HG02981 (cell line): ENCODE data around the gene SECISBP2L.
"Not testable (repeated sequence)": the region's sequence is repeated elsewhere in the genome, so short reads cannot be mapped to it uniquely, and the experiment has no call there.

ENCODE experiments used
- ATAC-seq: cut with Tn5 transposase; IDR thresholded peaks from one replicate; pipeline ENCODE4 v1.9.1; 2021; ENCODE audit warnings: mild to moderate bottlenecking, moderate library complexity; ENCODE audit not compliant: unreplicated experiment

SECISBP2L gene, protein sequence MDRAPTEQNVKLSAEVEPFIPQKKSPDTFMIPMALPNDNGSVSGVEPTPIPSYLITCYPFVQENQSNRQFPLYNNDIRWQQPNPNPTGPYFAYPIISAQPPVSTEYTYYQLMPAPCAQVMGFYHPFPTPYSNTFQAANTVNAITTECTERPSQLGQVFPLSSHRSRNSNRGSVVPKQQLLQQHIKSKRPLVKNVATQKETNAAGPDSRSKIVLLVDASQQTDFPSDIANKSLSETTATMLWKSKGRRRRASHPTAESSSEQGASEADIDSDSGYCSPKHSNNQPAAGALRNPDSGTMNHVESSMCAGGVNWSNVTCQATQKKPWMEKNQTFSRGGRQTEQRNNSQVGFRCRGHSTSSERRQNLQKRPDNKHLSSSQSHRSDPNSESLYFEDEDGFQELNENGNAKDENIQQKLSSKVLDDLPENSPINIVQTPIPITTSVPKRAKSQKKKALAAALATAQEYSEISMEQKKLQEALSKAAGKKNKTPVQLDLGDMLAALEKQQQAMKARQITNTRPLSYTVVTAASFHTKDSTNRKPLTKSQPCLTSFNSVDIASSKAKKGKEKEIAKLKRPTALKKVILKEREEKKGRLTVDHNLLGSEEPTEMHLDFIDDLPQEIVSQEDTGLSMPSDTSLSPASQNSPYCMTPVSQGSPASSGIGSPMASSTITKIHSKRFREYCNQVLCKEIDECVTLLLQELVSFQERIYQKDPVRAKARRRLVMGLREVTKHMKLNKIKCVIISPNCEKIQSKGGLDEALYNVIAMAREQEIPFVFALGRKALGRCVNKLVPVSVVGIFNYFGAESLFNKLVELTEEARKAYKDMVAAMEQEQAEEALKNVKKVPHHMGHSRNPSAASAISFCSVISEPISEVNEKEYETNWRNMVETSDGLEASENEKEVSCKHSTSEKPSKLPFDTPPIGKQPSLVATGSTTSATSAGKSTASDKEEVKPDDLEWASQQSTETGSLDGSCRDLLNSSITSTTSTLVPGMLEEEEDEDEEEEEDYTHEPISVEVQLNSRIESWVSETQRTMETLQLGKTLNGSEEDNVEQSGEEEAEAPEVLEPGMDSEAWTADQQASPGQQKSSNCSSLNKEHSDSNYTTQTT

DNA sequence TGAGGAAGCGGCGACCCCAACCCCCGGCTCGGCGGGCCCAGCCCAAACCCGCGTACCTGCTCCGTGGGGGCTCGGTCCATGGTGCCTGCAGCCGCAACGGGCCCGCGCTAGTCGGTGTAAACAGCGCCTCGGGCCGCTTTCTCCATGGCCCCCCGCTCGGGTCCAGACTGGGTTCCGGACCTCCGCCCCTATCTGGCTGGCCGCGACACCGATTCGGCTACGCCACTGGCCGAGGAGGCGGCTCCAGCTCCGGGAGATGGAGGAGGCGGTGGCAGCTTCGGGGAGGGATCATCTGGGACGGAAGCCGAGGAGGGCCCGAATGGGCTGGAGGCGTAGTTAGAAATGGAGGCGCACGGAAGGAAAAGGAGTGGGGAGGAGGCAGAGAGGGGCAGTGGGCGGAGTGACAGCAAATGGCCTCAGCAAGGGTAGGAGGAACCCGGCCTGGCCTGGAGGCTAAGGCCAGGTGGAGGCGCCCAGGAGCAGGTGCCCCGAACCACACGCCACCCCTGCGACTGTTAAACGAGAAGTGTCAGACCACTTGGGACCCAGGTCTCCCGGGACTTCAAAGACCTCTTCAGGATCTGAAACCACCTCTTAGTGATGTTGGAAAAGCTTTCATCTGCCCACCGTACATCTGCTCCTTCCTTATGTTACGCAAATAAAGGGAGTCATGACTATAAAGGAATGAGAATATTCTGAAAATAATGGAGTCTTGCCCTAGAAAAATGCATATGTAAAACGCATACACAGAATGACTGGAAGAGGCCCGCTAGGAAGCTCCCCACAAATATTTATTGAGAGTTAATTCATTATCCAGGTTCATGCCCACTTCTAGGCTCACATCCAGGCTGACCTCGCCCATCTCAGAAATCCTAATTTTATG, at the start of gene SECISBP2L:
TSS of gene SECISBP2L (minus strand) at position 227 of the 883 bp plus-strand sequence. CDS start at position 80, 147 bp downstream.
- ATAC-seq, result peak; percentile 95

DNA sequence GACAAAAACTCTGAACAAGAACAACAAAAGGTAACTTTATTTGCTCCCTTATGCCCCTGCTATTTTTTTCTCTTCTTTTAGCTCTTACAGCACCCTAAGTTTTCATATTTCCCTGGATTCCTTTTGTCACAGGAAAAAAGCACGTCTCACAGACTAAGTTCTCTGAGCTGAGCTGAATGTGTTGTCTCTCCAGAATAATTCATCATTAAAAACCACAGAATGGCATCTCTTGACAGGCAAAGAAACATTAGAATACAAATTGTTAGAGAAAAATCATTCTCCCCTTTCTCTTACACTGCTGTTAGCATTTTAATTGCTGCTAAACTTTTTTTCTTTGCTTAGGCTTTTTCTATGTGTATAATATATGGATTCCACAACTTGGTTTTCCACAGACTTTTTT, 48.7 kb upstream of the SECISBP2L start:
- ATAC-seq, result no peak

DNA sequence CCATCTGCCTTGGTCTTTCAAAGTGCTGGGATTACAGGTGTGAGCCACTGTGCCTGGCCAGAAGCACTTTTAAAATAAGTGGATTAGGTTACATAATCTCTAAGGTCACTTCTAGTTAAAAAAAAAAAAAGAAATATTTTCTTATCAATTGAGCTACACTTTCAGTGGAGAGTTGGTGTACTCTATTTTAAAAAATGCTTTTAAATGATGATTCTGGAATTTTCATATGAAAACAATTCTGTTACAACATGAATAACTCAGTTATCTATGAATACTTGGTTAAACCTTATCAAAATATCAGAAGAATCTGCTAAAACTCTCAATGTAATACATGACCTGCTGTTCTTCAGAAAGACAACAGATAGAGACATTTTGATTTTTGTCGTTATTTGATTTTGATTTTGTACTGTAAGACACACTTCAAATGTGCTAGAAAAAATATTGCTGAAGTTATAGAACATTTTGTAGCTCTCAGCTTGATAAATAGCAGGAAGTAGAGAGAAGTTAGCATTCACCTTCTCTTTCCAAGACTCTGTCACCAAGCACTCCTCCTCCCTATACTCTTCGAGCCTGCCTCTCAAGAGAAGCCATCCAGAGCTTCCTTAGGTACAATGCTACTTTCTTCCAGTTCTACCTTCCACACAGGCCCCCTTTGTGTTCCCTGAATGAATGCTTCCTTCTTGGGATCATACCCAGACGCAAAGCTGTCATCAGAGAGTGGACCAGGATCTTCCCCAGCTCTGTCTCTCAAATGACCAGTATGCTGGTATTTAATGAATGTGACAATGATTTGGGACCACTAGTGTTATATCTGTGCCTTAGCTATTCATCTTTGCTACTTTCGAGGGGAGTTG, 47.2 kb upstream of the SECISBP2L start:
- no peak for ATAC-seq

DNA sequence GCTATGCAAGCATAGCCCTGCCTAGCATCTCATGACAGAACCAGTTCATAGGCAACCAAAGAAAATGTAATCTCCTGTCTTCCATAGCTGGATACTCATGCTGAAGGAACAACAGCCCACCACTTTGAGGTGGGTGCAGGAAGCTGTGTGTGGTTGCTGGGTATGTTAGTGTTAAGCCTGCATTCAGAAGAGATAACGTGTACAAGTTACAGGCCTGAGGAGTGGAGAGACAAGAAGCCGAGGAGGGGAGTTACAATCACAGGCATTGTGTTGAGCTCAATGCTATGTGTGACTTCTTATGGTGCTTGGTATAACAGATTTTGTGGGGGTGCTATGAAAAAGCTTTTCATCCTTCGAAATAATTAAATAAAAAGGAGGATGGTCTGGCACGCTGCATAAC, 42.8 kb upstream of the SECISBP2L start:
- no peak for ATAC-seq

DNA sequence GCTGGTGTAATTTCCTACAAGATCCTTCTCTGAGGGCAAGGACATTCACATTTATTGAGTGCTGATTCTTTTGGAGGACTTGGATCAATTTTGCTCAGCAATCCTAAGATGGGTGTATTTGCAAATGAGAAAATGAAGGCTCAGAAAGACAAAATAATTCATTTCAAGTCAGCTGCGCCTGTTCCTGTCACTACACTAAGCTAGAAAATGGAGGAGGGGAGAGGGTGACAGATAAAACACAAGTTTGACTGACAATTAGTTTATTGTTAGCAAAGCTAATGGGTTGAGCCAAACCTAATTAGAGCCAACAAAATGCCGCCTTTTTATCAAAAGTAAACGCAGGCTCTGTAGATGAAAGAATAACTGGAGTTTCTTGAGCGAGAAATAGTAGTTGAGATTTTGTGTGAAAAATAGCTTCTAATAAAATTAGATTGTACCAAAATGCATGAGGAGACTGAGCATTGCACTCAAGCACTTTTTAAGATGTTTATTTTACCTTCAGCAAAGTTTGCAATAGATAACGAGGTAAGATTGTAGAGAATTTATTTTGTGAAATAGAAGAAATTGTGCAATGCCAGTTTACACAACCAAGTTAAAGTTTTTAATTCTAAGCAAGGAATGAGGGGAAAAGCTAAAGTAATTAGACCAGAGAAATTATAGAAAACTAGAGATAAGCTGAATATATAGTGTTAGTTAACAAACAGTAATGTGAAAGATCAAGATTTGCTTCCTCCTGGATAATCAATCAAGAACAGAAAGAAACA, 39.6 kb upstream of the SECISBP2L start:
- no peak for ATAC-seq

DNA sequence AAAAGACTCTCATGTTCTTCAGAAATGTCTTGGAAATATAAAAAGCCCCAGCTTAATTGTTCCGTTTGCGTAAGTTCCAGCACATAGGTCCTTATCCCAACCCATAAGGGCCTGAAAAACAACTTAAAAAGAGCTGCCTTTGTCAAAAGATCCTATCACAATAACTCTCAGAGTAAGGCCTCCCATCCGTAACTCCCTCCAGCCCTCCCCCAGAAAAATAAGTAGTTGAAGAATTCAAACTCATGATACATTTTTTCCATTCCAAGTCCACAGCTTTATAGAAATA, 38.0 kb upstream of the SECISBP2L start:
- no peak for ATAC-seq

DNA sequence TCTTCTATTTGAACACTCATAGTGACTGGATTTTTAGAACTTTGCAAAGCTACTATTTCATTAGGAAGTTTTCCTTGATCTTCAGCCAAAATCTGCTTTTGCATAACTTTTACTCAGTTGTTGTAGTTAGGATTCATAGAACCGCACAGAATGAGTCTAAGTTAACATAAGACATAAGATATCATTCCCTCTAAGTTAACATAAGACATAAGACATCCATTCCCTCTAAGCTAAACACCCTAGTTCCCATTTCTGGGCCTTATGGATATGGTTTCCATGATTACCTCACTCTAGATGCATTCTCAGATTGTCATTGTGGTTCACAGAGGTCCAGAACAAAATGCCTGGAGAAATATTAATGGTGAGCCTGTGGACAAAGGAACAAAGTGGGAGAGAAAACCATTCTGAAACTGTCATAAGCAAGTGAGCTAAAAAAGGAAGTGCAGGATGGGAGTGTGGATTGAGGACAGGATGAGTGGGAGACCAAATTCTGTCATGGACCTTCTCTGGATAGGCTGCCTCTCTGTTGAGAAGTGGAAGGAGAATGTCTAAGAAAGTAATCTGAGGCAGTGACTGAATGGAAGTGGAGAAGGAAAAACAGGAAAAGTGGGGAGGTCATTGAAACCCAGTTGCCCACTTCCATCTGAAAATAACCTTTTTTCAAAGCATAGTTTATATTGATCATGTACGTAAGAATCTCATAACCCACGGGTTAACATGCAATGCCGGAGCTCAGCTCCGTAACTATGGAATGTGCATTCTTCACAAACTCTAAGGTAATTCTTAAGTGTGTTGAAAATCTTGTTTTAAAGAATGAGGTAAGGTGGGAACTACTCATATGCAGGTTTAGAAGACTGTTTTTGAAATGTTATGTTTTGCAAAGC, 37.4 kb upstream of the SECISBP2L start:
- ATAC-seq, result no peak

DNA sequence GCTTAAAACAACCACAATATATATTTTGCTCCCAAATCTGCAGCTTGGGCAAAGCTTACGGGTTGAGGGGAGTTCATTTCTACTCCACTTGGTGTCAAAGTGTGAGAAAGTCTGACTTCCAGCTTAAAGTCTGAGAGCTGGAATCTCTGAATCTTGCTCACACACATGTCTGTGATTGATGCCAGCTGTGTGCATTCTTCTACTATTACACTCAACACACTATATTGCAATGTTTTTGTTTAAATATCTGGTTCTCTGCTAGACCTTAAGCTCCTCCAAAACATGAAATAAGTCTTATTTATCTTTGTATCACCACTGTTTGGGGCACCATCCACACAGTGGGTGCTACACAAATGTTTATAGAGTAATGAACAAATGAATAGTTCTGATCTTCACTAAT, 36.7 kb upstream of the SECISBP2L start:
- no peak for ATAC-seq

DNA sequence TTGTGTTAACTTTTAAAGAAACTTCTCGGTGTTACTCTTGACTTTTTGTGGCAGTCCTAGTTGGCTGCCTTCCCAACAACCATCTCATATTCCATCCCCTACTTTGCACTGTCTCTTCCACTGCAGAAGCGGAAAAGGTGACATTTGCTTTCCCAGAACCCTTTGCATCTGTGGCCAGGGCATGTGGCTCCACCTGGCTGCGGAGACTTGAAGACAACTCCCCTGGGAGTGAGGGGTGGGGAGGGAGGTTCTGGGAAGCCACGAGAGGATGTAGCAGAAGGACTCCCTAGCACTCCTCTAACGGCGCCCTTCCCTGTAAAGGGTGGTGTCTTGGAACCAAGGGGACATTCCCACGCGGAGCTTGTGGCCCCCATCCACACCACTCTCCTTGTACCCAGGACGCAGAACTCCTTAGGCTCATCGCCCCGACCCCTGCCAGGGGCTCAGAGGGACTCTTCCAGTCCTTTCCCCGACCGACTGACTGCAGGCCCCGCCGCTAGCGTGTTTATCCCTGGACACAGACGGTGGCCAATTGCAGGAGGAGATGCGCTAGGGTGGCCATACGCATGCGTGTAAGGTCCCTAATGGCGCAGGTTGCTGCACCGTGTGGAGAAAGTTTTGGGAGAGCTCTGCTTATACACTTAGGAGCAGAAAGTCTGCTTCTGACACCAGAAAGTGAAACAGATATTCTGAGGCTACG, 33.2 kb upstream of the SECISBP2L start:
- no peak for ATAC-seq

DNA sequence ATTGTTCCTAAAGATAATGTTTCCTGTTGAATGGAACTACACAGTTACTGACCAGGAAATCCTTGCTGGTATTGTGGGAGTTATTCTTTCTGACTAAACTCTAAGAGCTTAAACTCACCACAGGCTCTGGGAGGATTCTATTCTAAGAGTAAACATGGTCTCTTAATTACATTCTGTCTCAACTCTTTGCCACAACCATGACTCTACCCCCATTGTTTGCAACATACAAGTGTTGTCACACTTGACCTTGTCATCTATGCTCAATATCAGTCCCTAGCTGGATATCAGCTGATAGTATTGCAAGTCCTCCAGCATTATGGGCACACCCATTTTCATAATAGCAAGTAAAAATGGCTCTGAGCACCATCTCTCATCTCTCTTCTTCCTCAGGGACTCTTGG, 29.6 kb upstream of the SECISBP2L start:
- ATAC-seq, result no peak

DNA sequence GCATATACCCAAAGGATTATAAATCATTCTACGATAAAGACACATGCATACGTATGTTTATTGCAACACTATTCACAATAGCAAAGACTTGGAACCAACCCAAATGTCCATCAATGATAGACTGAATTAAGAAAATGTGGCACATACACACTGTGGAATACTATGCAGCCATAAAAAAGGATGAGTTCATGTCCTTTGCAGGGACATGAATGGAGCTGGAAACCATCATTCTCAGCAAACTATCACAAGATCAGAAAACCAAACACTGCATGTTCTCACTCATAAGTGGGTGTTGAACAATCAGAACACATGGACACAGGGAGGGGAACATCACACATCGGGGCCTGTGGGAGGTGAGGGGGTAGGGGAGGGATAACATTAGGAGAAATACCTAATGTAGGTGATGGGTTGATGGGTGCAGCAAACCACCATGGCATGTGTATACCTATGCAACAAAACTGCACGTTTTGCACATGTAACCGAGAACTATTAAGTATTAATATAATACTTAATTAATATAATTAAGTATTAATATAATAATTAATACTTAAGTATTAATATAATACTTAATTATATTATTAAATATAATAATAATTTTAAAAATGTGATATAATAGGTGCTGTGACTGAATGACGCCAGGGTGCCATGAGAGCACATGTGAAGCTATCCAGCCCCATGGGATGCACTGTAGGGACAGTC, 28.5 kb upstream of the SECISBP2L start:
- ATAC-seq, result not testable (repeated sequence)

DNA sequence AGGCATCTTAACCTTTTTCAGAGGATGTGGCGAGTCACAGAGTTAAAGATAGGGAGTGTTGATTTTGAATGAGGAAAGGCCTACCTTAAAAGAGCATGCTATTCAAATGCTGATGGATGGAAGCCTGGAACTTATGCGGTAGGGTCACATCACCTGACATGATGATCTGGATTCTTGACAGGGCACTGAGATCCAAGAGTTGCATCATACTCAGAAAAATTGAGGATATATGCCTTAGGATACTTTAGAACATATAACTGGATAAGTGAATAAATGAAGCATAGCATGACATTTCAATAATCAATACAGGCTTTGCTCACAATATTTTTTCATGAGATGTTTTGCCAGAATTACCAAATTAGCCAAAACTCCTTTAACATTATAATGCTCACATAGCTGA, 20.1 kb upstream of the SECISBP2L start:
- no peak for ATAC-seq

DNA sequence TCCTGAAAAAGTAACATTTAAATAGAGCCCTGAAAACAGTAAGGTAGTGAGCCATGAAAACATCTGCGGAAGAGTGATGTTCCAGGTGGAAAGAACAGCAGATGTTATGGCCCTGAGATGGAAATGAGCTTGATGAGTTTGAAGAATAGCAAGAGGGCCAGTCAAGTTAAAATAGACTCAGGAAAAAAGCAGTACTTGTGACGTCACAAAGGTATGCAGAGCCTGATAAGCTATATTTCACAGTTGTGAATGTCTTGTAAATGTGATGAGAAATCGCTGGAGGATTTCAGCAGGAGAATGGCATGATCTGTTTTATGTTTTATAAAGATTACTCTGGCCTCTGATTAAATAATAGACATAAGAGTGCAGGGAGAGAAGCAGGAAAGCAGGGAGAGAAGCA, 18.6 kb upstream of the SECISBP2L start:
- ATAC-seq, result no peak

DNA sequence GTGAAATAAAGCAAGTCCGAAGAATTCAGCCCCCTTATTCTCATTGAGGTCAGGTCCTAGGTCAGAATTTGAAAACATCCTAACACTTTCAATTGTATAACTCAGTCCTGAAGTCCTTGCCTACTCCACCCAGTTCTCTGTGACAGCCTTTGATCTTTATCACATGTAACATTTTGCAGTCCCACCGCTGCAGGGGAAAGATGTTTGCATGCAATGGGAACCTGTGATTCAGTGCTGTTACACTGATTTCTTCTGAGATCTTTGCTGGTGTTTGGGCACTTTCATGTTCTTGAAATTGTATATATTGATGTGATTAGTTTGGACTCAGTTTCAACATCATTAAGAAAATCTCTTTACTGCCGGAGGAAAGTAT, 18.0 kb upstream of the SECISBP2L start:
- ATAC-seq, result no peak

DNA sequence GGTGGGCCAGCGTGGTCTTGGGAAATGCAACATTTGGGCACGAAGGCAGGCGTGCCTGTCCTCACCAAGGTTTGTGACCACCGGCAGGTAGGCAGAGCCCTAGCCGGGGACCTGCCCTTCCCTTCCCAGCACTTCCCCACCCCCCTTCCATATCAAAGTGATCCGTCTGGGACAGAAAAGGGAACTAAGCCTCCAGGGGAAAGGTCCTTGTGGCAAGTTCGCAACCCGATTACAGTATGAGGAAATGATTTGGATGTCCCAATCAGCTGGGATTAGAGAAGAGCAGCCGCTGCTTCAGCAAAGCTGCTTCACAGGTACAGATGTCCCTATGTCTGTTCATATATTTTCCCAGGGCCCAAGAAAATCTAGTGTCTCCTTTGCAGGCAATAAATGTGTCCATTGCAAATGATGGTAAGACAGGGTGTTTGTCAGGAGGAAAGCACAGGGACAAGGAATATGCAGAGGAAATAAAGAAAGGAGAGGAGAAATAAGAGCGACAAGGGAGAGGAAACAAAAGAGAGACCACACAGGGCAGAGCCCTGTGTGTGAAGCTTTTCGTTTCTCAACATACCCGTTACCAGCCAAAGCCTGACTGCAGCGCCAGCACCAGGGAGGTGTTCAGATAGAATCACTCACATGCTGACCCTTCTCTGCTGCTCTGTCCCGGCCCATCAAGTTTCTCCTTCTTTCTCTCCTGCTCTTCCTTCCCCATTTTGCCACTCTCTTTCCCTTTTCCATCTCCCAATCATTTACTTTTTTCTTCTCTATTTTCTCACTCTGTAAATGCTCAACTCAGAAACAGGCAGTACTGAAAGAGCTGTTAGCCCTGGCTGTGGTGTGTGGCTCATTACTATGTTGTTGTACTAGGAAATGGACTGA, 17.4 kb upstream of the SECISBP2L start:
- no peak for ATAC-seq

DNA sequence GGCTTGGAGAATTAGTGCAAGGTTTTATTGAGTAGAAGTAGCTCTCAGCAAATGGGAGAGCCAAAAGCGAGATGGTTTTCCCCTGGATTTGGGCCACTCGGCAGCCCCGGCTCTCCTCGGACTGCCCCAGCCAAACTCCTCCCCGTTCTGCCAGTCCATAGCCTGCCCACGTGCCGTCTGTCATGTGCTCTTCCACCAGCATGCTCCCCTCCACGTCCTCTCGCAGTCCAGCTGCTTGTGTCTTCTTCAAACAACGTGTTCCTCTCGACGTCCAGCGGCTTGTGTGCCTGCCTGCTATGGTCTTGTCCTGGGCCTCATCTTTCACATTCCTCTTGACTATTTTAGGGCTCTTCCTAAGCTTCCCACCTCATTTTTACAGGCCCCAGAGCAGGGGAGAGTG, 16.7 kb upstream of the SECISBP2L start:
- no peak for ATAC-seq
